Measurements from ENCODE around the gene KIF1B.

DNA sequence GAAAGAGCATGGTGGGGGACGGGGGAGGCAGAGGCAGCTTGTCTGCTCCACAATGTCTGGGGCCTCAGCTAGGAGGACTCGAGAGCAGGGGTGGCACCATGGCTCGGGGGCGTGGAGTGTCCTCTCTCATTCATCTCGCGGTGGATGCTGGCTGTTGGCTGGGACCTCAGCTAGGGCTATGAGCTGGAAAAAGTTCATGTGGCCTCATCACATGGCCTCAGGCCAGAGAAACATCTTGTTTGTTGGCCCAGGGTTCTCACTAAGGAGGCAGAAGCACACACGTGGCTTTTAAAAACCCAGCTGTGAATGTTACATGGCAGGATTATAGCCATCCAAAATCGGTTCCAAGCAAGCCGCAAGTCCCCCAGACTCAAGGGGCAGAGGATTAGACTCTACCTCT lies 213.7 kb downstream of the KIF1B start:
- TF ChIP-seq SNAI2 (CRISPR knock-in tag; IDR thresholded peaks at IDR 0.05) (no peak), ZC3H10 (CRISPR knock-in tag; IDR thresholded peaks at IDR 0.05) (no peak), ZFP30 (CRISPR knock-in tag; IDR thresholded peaks at IDR 0.05) (no peak)
- TF ChIP-seq, protein P1, sequence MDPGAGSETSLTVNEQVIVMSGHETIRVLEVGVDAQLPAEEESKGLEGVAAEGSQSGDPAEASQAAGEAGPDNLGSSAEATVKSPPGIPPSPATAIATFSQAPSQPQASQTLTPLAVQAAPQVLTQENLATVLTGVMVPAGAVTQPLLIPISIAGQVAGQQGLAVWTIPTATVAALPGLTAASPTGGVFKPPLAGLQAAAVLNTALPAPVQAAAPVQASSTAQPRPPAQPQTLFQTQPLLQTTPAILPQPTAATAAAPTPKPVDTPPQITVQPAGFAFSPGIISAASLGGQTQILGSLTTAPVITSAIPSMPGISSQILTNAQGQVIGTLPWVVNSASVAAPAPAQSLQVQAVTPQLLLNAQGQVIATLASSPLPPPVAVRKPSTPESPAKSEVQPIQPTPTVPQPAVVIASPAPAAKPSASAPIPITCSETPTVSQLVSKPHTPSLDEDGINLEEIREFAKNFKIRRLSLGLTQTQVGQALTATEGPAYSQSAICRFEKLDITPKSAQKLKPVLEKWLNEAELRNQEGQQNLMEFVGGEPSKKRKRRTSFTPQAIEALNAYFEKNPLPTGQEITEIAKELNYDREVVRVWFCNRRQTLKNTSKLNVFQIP (CRISPR knock-in tag; IDR thresholded peaks at IDR 0.05; ENCODE audit: borderline replicate concordance, low read depth) = no peak

Measured in SK-N-SH treated with all-trans-retinoic acid at 6 μM for 48 hours (cell line).